LNCAP (cell line): Measurements from ENCODE around the gene RUSF1.

ENCODE experiments used
- CTCF ChIP-seq: fragments of 450-650 bp; IDR thresholded peaks from 2 replicates; pipeline ENCODE4 v1.5.1; 2017; ENCODE audit warnings: mild to moderate bottlenecking

RUSF1 gene

DNA sequence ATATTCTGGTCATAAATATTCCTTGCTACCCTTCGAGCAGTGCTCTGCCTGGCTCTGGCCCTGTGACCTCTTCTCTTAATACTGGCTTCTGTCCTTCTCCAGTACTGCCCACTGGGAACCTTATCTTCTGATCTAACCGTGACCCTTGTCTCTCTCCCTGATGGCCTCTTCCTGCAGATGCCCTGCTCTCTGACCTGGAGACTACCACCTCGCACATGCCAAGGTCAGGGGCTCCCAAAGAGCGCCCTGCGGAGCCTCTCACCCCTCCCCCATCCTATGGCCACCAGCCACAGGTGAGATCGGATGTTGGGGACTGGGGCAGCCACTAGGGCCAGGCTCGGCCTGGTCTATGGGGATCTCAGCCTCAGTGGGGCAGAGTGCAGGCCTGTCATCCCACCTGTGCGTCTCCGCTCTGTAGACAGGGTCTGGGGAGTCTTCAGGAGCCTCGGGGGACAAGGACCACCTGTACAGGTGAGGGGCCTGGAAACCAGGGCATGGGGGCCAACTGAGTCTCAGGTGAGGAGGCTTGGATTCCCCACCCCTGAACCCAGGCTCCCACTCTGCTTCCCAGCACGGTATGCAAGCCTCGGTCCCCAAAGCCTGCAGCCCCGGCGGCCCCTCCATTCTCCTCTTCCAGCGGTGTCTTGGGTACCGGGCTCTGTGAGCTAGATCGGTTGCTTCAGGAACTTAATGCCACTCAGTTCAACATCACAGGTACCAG, 34.8 kb downstream of the RUSF1 start:
- TF ChIP-seq CTCF: no peak

- TF ChIP-seq CTCF: peak; percentile 16; the same call in 1 of the 2 replicates
Observed at GRCh38 chr16:31472709-31473203, 35.4 kb downstream of the RUSF1 start.

DNA sequence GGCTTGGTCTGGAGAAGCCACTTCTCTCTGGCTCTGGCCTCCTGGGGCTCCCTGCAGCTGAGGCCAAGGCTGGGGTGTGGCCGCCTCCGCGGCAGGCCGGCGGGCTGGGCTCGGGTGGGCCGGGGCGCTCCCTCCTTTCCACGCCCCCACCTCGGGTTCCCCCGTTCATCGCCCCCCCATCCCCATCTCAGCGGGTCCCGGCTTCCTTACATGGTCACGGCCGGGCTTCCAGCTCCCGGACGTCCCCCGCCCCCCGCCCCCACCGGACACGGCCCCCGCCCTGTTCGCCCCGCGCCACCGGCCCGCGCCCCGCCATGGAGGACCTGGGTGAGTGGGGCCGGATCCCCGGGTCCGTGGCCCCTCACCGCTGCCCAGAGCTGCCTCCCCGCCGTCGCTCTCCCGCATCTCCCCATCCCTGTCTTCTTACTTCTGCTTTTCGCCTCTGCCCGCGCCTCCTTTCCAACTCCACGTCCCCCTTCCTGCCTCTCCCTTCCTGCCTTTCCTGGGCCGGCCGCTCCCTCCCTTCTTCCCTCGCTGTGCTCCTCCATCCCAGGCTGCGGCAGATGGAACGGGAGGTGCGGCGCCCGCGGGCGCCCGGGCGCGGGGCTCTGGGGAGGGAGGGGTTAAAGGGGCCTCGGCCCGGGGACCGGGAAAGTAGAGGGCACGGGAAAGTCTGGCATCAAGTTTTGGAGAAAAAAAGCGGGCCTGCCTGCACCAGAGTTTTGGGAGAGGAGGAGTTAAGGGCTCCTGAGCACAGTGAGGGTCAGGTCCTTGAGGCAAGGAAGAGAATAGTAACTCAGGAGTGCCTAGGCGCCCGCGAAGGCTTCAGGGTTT, 36.1 kb downstream of the RUSF1 start, which contains the start of gene TGFB1I1:
Gene TGFB1I1 (plus strand): TSS at position 278 of the 834 bp plus-strand sequence. CDS start 37 bp downstream, at position 315.
- TF ChIP-seq CTCF: no peak

- TF ChIP-seq CTCF: no peak
Observed at GRCh38 chr16:31471241-31471874, 36.8 kb downstream of the RUSF1 start.

- TF ChIP-seq CTCF: no peak
Observed at GRCh38 chr16:31470615-31471014, 37.6 kb downstream of the RUSF1 start.

GRCh38 chr16:31467858-31468257, 40.3 kb downstream of the RUSF1 start:
- no peak for TF ChIP-seq CTCF

GRCh38 chr16:31467151-31467773, 40.9 kb downstream of the RUSF1 start:
- no peak for TF ChIP-seq CTCF
